Panc1 (cell line): ENCODE results near the gene ANP32B. TPM values are rescaled to one million over a fixed set of nuclear protein-coding genes. Genes with fewer than 3 reads are reported as not detected.

Experiments
- ATAC-seq: fragments of 200-7000 bp; cut with Tn5 transposase; 2 replicates; pipeline ENCODE4 v1.9.1; 2020; ENCODE audit warnings: mild to moderate bottlenecking, moderate library complexity
- BruUV-seq: library from RNA; stranded (reverse); fragments of 400-500 nt; replicated peaks from 2 replicates; lab custom pipeline; 2021; lab: Mats Ljungman, UMichigan
- CTCF ChIA-PET: fragments of 300-600 bp; sonication (Branson Sonifier 250); formaldehyde crosslinking; loops from one replicate; lab custom pipeline; 2022; ENCODE audit warnings: antibody characterized with exemption; lab: Charles Lee
- POLR2A ChIA-PET: fragments of 300-600 bp; sonication (Branson Sonifier 250); formaldehyde crosslinking; loops from one replicate; lab custom pipeline; 2022; ENCODE audit warnings: antibody characterized with exemption; lab: Charles Lee
- DNase-seq: peaks from one replicate; pipeline ENCODE4 v3.0.0-alpha.2; 2010; ENCODE audit warnings: low read depth, low spot score
- H3K27ac ChIP-seq: 2 replicates; pipeline ENCODE4 v1.5.1; 2011; ENCODE audit warnings: mild to moderate bottlenecking, low read length, inconsistent platforms
- H3K27me3 ChIP-seq: fragments of 200-500 bp; sonication (Bioruptor generic); 2 replicates; pipeline ENCODE4 v1.6.0; 2014; ENCODE audit warnings: low read length, inconsistent platforms; ENCODE audit not compliant: control insufficient read depth, insufficient read depth
- H3K36me3 ChIP-seq: fragments of 200-500 bp; sonication (Bioruptor generic); 2 replicates; pipeline ENCODE4 v1.5.1; 2014; ENCODE audit warnings: inconsistent platforms, mild to moderate bottlenecking, low read length, moderate library complexity; ENCODE audit not compliant: control insufficient read depth, insufficient read depth
- H3K4me1 ChIP-seq: 2 replicates; pipeline ENCODE4 v1.5.1; 2011; ENCODE audit warnings: inconsistent platforms, mild to moderate bottlenecking, low read length, moderate library complexity; ENCODE audit not compliant: control insufficient read depth, insufficient read depth
- H3K4me3 ChIP-seq, 2 experiments: 2 replicates each; pipeline ENCODE4 v1.5.1; 2011 to 2012; ENCODE audit warnings: low read depth in 2 of 2, low read length in 2 of 2, mild to moderate bottlenecking in 2 of 2, inconsistent platforms in 1 of 2, moderate library complexity in 1 of 2
- H3K9me3 ChIP-seq: fragments of 200-500 bp; sonication (Bioruptor generic); 2 replicates; pipeline ENCODE4 v1.5.1; 2014; ENCODE audit warnings: low read depth, mild to moderate bottlenecking, inconsistent platforms, low read length, moderate library complexity; ENCODE audit not compliant: control insufficient read depth, insufficient read depth
- CTCF ChIP-seq: fragments of 450-650 bp; IDR thresholded peaks from 2 replicates; pipeline ENCODE4 v1.5.1; 2017; ENCODE audit warnings: mild to moderate bottlenecking
- POLR2AphosphoS5 ChIP-seq: IDR thresholded peaks from 2 replicates; pipeline ENCODE4 v1.6.1; 2012; ENCODE audit warnings: mild to moderate bottlenecking, low read depth, low read length, moderate library complexity
- REST ChIP-seq, 2 experiments: IDR thresholded peaks; 2 replicates each; pipeline ENCODE4 v1.6.1; 2011 to 2012; ENCODE audit warnings: low read depth in 2 of 2, control low read depth in 1 of 2, low read length in 1 of 2, mild to moderate bottlenecking in 1 of 2, moderate library complexity in 1 of 2; ENCODE audit not compliant: insufficient read depth in 1 of 2
- SIN3A ChIP-seq: IDR thresholded peaks from 2 replicates; pipeline ENCODE4 v1.6.1; 2012; ENCODE audit warnings: low read depth, mild to moderate bottlenecking, low read length, moderate library complexity, borderline replicate concordance; ENCODE audit not compliant: insufficient read depth
- in situ Hi-C: cut with HindIII; loops from 2 replicates; pipeline ENCODE4 v1.10.0; 2016; ENCODE audit warnings: low sequenced_read_pairs, low pct_unique_long_range_greater_than_20kb
- intact Hi-C: fragments of 100-400 bp; cut with micrococcal nuclease; formaldehyde crosslinking; loops from one replicate; pipeline ENCODE4 v1.10.0; 2022; ENCODE audit not compliant: unreplicated experiment
- total RNA-seq: library from RNA; stranded (reverse); gene quantifications from one replicate; pipeline ENCODE4 v1.2.1, GENCODE V29; 2021; ENCODE audit not compliant: unreplicated experiment

ANP32B gene
- total RNA-seq, 1 experiment from 2014 or later = 109 TPM

- TF ChIP-seq POLR2AphosphoS5 = no peak
- no peak for DNase-seq
- POLR2A ChIA-PET = no interaction called here
- H3K9me3 ChIP-seq = no peaks in the 10 kb centered on the region
- no peaks in the 10 kb centered on the region for H3K27me3 ChIP-seq
- in situ Hi-C loops (no loop called here), intact Hi-C loops (no loop called here)
- H3K36me3 ChIP-seq = peaks cover 11% of the 10 kb centered on the region
- CTCF ChIA-PET = interaction anchor here (0.8 kb wide), 1 partner anchor 84 kb away, joined by 3 read pairs; no protein-coding TSS in a partner anchor
- no peak overlapping the region for H3K27ac ChIP-seq
- no peak overlapping the region for H3K4me3 ChIP-seq
- BruUV-seq = no TSS peak
- peak; percentile 47 for ATAC-seq
- H3K4me1 ChIP-seq = no peaks in the 10 kb centered on the region
These were observed 37.5 kb downstream of the ANP32B start for GRCh38 chr9:98020476-98021145.

GRCh38 chr9:98021306-98022040 lies 38.3 kb downstream of the ANP32B start:
- no peak for ATAC-seq
- no peak for TF ChIP-seq POLR2AphosphoS5
- TF ChIP-seq SIN3A = no peak
- no peak for TF ChIP-seq CTCF
- ChIA-PET POLR2A (no interaction called here), CTCF (no interaction called here)
- no TSS peak for BruUV-seq
- Histone ChIP-seq H3K27ac (no peak overlapping the region), H3K27me3 (no peaks in the 10 kb centered on the region), H3K36me3 (peaks cover 2% of the 10 kb centered on the region), H3K4me3 (no peak overlapping the region), H3K4me1 (no peaks in the 10 kb centered on the region), H3K9me3 (no peaks in the 10 kb centered on the region)
- no peak for DNase-seq
- in situ Hi-C loops (no loop called here), intact Hi-C loops (no loop called here)

- Histone ChIP-seq H3K36me3 (no peaks in the 10 kb centered on the region; the same call in 1 of the 2 replicates), H3K27me3 (no peaks in the 10 kb centered on the region), H3K9me3 (no peaks in the 10 kb centered on the region), H3K27ac (no peak overlapping the region), H3K4me3 (no peak overlapping the region), H3K4me1 (no peaks in the 10 kb centered on the region)
- DNase-seq (no peak), ATAC-seq (no peak)
- CTCF ChIA-PET = no interaction called here
- intact Hi-C loops (no loop called here), in situ Hi-C loops (no loop called here)
- TF ChIP-seq SIN3A = no peak
- no peak for TF ChIP-seq REST (IDR thresholded peaks at IDR 0.05; ENCODE audit: insufficient read depth in 1 of 2, low read depth in 2 of 2, low read length in 1 of 2)
- no peak for TF ChIP-seq CTCF
- no peak for TF ChIP-seq POLR2AphosphoS5
- BruUV-seq = no TSS peak
- POLR2A ChIA-PET = no interaction called here
These were observed 39.3 kb downstream of the ANP32B start for GRCh38 chr9:98022447-98022846.
